22Rv1 (cell line): ENCODE data around the gene NDUFS1.

Source experiments
- ZFX ChIP-seq: fragments of 450-650 bp; IDR thresholded peaks from 2 replicates; pipeline ENCODE4 v1.6.1; 2017; ENCODE audit warnings: antibody characterized with exemption, borderline replicate concordance
- TF ChIP-seq, protein P1 (sequence below): fragments of 450-650 bp; IDR thresholded peaks from 2 replicates; pipeline ENCODE4 v1.5.1; 2017; ENCODE audit warnings: mild to moderate bottlenecking

DNA sequence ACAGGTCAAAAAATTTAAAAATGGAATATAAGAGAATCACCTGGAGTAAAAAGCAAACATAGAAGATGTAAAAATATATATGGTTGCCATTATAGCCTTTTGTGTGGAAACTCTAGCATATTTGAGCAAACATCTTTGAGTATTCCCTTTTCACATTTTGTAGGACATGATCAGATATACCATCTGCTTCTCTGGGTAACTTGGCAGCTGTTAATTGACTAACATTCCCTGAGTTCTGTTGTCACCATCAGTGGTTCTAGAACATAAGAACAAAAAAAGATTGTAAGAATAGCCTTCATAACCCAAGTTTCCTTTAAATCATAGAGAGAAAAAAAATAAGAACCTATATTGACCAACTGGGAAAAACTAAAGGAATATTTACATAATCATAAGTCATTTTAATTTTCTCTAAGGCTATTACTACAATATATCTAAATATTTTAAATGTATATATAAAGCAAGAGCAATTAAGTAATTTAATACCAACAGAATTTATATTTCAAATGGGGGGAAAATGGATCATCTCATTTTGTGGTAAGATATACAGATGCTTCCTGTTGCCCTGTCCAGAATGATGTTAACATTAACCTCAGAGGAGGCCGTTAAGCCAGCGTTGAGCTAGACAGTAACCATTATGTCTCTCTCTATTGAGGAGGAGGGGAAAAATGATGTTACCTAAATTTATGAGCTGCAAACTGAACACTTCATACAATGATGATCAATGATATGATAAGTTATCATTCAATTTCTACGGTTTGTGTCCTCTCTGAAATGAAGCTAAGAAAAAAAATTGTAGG, 63.5 kb downstream of the NDUFS1 start:
- TF ChIP-seq, protein P1, sequence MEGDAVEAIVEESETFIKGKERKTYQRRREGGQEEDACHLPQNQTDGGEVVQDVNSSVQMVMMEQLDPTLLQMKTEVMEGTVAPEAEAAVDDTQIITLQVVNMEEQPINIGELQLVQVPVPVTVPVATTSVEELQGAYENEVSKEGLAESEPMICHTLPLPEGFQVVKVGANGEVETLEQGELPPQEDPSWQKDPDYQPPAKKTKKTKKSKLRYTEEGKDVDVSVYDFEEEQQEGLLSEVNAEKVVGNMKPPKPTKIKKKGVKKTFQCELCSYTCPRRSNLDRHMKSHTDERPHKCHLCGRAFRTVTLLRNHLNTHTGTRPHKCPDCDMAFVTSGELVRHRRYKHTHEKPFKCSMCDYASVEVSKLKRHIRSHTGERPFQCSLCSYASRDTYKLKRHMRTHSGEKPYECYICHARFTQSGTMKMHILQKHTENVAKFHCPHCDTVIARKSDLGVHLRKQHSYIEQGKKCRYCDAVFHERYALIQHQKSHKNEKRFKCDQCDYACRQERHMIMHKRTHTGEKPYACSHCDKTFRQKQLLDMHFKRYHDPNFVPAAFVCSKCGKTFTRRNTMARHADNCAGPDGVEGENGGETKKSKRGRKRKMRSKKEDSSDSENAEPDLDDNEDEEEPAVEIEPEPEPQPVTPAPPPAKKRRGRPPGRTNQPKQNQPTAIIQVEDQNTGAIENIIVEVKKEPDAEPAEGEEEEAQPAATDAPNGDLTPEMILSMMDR = no peak
- no peak for TF ChIP-seq ZFX
